ENCODE data around the gene PRKCI.
"Not testable (repeated sequence)": the region's sequence is repeated elsewhere in the genome, so short reads cannot be mapped to it uniquely, and the experiment has no call there.

Gene PRKCI

DNA sequence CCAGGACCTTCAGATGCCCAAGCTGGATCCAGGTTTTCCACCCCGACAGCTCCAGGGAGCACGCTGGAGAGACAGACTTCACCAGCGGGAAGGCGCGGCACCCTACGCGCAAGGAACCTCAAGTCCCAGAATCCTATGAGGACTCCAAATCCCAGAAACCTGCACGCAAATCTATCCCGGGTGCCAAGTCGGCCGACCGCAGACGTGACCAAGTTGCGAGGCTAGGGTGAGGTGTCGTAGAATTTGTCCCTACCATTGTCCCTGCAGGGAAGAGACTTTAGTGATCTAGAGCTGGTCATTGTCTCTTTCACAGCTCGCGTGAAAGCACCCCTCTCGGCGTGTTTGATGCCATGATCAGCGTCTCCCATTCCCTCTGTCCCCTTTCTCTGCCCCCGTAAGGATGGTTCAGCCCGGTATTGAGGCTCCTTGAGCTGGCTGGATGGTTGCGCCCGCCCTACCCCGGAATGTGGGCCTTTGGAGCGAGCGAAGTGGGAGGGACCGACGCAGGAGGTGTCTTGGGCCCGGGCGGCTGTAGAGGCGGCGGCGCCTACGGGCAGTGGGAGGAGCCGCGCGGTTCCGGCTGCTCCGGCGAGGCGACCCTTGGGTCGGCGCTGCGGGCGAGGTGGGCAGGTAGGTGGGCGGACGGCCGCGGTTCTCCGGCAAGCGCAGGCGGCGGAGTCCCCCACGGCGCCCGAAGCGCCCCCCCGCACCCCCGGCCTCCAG is at the start of gene PRKCI:
Gene PRKCI, plus strand, starts transcription at position 501 of the 723 bp plus-strand sequence. CDS start 246 bp downstream, outside the sequence.
- DNase-seq (ENCODE audit: low read depth, low spot score), result peak; percentile 90

DNA sequence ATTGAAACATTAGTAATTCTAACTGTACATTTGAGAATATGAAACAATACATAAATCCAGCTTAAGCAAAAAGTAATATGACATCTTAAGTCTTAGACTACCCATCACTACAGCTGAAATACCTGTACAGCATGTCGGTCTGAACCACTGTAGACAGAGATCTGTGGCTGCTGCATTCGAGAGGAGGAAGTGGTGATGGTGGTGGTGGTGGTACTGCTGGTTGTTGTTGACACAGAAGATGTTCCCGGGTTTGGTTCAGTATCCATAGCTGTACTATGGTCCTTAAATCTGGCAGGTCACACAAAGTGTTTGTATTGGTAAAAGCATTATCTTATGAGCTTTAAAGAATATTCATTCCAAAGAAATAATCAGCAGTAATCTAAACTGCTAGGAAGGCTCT is 43.6 kb upstream of the PRKCI start:
- DNase-seq (ENCODE audit: low read depth, low spot score), result no peak

DNA sequence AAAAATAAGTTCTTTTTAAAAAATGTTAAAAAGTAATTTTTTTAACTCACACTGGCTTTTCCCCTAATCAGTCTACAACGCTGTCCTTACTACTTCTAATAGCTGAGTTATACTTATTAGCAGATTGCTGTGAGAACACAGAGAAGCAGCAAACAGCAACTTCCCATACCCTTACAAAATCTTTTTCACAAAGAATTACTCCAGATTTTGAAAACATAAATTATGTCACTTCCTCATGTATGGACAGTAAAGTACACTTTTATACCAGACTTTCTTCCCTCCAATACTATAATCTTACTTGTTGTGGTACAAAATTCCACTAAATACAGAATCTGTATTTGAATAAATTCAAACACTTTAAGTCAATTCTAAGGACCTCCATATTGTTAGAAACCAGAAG is 42.8 kb upstream of the PRKCI start:
- no peak for DNase-seq (ENCODE audit: low read depth, low spot score)

DNA sequence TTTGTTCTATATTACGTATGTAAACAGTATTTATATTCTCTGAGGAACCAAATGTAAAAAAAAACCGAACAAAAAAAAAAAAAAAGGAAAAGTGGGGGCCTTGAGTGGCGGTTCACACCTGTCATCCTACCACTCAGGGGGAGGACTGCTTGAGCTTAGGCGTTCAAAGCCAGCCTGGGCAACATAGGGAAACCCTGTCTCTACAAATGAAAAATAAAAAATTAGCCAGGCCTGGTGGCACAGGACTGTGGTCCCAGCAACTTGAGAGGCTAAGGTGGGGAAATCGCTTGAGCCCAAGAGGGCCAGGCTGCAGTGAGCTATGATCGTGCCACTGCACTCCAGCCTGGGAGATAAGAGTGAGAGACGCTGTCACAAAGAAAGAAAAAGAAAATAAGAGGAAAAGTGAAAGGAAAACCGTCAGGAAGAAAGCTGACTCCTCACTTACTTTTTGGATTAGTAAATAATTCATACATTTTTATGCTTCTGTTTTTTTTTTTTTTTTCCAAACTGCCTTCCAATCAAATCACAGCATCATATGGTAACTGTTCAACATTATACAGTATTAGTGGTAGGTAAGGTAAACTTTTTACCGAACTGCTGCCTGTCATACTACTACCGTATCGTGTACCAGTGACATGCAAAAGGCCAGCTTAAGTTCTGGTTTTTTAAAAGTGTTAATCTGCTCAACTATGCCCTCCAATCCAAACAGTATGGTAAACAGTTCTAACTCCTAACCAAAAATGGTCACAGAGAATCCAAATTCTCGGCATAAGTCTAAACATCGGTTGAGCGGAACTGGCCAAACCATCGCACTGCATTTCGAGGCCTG is 41.9 kb upstream of the PRKCI start:
- DNase-seq (ENCODE audit: low read depth, low spot score), result no peak

DNA sequence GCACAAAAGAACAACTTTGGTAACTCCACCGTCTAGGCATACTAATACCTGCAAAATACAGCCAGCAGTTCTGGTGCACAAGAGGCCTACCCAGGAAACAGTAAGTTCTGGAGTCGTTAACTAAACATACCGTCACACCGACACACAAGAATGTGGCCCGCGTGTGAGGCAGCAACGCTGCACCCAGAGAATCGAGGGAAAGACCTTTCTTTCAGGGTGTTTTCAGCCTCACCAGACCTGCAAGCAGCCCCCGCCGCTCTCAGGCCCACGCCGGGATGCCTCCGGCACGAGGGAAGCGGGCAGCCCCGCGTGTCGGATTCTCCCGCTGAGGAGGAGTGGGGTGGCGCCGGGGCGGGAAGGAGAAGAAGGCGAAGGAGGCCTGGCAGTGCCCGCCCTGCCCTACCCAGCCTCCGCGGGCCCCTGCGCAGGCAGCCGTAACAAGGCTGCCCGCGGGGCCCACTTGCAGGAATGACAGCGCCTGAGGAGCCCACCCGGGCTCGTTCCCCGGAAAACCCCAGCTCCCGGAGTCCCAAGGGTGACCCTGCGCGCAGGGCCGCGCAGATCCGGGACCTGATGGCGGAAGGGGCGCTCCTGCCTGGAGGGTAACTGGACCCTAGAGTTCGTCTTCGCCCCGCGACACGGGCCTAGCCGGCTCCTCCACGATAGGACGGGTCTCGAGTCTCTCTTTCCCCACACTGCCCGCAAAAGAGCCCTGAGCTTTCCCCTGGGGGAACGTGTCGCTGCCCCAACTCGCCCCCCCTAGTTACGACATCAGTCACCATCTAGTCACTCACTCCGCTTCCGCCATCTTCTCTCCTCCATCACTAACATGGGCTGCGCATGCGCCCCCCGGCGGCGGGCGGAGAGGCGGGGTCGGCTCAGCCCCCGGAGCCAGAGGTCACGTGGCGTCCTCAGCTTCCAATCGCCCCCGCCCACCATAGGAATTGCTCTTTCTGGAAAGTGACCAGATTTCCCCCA is 41.0 kb upstream of the PRKCI start, which contains the start of gene PHC3:
Gene PHC3, minus strand, starts transcription at position 826 of the 978 bp plus-strand sequence. Its CDS starts 18 bp downstream, at position 808.
- DNase-seq (ENCODE audit: low read depth, low spot score), result peak; percentile 71

DNA sequence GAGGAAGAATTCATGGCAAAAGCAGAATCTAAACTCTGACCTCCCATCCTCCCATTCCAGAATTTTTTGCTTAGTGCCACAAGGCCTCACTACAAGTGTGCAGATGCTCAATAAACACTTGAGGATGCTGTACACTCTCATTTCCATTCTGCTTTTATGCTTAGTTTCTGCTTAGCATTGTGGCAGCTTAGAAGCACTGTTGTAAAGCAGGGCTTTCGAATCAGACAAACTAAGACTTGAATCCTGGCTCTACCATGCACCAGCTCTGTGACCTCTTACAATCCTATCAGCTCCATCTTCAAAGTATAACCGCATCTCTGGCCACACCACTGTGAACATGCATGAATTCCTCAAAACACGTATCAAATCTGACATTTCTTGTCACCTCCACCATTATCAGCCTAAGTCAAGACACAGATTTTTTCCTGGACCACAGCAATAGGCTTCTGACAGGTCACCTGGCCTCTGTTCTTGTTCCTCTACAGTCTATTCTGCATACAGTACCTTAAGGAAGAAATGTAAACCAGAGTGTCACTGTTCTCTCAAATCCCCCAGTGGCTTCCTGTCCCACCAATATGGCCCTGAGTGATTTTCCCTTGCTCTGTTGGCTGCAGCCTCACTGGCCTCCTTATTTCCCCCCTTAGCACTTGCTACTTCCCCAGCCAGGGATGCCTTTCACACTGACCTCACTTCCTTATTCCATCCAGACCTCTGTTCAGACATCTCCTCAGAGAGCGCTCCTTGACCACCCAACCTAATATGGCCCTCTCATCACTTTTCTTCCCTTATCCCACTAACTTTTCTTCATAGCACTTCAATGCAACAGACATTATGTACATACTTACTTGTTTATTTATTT is 32.6 kb upstream of the PRKCI start:
- no peak for DNase-seq (ENCODE audit: low read depth, low spot score)

DNA sequence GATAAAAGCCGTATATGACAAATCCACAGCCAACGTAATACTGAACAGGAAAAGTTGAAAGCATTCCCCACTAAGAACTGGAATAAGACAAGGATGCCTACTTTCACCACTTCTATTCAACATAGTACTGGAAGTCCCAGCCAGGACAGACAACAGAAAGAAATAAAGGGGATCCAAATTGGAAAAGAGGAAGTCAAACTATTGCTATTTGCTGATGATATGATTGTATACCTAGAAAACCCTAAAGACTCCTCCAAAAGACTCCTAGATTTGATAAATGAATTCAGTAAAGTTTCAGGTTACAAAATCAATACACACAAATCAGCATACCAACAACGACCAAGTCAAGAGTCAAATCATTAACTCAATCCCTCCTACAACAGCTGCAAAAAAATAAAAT is 26.5 kb upstream of the PRKCI start:
- not testable (repeated sequence) for DNase-seq (ENCODE audit: low read depth, low spot score)

DNA sequence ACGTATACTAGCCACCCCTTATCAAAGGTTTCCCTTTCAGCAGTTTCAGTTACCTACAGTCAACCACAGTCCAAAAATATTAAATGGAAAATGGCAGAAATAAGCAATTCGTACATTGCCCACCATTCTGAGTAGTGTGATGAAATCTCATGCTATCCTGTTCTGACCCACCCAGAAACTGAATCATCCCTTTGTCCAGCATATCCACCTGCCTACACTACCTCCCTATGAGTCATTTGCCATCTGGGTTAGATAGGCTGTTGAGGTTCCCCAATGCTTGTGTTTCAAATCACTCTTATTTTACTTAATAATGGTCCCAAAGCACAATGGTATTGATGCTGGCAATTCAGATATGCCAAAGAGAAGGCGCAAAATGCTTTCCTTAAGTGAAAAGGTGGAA is 25.4 kb upstream of the PRKCI start:
- DNase-seq (ENCODE audit: low read depth, low spot score), result no peak

DNA sequence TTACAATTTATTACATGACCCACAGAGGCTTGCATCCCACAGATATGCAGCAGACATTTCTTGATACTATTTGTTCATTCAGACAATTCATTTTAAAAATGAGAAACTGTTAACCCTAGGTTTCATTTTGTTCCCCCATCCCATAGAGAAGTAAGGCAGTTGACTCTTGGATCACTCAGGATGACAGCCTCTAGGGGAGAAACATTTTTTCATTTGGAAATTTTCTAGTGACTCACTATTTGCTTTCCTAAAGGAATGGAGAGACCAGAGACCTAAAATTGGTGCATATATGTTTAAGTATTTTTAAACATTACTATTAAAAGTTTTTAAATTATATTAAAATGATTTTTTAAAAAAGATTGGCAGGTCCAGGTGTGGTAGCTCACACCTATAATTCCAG is 21.2 kb upstream of the PRKCI start:
- DNase-seq (ENCODE audit: low read depth, low spot score), result no peak

DNA sequence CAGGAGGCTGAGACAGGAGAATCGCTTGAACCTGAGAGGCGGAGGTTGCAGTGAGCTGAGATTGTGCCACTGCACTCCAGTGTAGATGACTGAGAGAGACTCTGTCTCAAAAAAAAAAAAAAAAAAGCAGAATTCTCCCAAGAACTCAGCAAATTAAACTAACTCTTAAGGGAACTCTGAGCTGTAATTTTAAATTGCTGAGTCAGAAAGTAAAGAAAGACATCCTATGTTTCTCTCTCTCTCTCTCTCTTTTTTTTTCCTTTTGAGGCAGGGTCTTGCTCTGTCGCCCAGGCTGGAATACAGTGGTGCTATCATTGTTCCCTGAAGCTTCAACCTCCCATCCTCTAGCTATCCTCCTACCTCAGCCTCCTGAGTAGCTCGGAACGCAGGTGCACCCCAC is 20.7 kb upstream of the PRKCI start:
- no peak for DNase-seq (ENCODE audit: low read depth, low spot score)

DNA sequence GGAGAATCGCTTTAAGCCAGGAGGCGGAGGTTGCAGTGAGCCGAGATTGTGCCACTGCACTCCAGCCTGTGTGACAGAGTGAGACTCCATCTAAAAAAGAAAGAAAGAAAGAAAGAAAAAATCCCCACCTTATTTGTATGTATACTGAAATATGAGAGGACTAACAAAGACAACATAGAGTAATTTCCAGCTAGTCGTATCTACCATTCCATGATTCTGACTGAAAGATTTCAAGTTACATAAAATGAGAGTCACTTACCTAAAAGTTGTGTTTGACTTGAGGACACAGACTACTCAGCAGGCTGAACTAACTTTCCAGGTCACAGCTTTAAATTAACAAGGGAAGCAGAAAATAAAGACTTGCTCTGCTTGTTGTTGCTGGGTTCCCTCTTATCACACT is 18.8 kb upstream of the PRKCI start:
- DNase-seq (ENCODE audit: low read depth, low spot score), result no peak

DNA sequence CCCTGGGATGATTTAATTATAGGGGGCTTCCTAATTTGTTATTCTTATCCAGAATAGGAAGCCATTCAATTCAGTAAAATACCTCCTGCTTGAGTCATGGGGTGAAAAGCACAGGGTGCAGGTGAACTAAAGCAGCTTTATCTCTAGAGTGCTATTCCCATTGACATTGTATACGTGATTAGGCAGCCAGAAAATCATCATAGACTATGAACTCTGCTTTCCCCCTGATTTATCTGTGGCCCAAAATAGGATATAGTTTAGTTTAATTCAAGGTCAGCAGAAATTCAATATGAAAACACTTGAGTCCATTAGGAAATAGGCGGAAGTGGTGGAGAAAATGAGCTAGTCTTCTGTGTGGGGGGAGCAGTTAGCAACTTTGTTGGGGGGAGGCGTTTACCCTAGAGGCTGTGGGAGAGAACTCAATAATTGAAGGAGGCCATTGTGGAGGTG is 18.2 kb upstream of the PRKCI start:
- no peak for DNase-seq (ENCODE audit: low read depth, low spot score)

DNA sequence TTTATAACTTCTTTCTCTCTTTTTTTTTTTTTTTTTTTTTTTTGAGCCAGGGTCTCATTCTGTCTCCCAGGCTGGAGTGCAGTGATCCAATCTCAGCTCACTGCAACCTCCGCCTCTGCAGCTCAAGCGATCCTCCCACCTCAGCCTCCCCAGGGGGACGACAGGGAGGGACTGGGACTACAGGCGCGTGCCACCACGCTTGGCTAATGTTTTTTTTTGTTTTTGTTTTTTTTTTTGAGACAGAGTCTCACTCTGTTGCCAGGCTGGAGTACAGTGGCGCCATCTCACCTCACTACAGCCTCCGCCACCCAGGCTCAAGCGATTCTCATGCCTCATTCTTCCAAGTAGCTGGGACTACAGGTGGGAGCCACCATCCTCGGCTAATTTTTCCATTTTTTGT is 17.7 kb upstream of the PRKCI start:
- DNase-seq (ENCODE audit: low read depth, low spot score), result no peak

DNA sequence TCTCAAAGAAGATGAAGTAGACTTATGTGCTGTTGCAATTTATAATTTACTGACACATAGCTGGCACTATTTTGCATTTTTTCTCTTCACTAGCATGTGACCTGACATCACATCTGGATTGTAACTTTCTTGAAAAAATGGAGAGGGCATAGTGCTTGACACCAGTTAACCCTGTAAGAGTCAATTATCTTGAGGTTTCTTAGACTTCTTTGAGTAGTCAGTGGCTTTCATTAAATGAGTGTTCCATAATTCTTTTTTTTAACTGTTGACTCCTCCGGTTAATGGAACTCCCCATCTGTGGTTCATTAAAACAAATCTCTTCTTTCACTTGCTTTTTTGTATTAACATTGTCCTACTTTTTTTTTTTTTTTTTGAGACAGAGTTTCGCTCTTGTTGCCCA is 16.9 kb upstream of the PRKCI start:
- DNase-seq (ENCODE audit: low read depth, low spot score), result no peak

DNA sequence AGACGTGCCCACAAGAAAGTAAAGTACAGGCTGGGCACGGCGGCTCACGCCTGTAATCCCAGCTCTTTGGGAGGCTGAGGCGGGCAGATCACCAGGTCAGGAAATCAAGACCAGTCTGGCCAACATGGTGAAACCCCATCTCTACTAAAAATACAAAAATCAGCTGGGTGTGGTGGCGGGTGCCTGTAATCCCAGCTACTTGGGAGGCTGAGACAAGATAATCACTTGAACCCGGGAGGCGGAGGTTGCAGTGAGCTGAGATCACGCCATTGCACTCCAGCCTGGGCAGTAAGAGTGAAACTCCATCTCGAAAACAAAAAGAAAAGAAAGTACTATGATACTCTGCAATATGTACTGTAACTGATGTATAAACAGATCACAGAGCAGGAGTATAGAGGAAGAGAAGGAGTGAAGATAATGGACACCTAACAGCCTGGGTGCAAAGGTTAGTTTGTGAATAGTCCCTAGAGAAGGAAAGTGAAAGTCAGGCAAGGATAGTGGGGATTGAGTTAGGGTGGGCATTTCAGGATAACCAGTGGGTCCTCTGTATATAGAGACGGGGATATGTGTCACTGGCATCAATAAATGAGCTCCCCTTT is 16.0 kb upstream of the PRKCI start:
- DNase-seq (ENCODE audit: low read depth, low spot score), result not testable (repeated sequence)

DNA sequence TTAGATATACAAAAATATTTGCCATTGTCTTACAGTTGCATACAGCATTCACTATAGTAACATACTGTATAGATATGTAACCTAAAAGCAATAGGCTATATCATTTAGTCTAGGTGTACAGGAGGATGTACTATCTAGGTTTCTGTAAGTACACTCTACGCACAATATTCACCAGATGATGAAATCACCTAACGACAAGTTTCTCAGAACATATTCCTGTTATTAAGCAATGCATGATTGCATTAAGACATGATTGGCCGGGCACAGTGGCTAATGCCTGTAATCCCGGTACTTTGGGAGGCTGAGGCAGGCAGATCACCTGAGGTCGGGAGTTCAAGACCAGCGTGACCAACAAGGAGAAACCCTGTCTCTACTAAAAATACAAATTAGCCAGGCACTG is 14.5 kb upstream of the PRKCI start:
- DNase-seq (ENCODE audit: low read depth, low spot score), result no peak

DNA sequence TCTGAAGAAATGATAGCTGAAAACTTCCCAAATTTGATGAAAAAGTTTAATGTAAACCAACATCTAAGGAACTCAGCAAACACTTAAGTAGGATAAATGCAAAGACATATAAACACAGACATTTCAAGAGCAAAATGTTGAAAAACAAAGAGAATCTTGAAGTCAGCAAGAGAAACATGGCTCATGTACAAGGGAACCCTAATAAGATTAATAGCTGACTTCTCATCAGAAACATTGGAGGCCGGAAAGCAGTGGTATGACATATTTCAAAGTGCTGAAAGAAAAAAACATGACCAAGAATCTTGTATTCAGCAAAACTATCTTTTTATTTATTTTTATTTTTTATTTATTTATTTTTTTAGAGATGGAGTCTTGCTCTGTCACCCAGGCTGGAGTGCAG is 10.6 kb upstream of the PRKCI start:
- no peak for DNase-seq (ENCODE audit: low read depth, low spot score)

DNA sequence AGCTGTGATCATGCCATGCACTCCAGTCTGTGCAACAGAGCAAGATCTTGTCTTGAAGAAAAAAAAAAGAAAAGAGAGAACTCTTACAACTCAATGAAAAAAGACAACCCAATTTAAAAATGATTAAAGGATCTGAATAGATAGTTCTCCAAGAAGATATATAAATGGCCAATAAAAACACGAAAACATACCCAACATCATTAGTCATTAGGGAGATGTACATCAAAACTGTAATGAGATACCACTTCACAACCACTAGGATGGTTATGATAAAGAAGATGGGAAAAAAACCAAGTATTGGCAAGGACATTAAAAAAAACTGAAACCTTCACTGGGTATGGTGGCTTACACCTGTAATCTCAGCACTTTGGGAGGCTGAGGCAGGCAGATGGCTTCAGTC is 2.4 kb upstream of the PRKCI start:
- DNase-seq (ENCODE audit: low read depth, low spot score), result no peak

DNA sequence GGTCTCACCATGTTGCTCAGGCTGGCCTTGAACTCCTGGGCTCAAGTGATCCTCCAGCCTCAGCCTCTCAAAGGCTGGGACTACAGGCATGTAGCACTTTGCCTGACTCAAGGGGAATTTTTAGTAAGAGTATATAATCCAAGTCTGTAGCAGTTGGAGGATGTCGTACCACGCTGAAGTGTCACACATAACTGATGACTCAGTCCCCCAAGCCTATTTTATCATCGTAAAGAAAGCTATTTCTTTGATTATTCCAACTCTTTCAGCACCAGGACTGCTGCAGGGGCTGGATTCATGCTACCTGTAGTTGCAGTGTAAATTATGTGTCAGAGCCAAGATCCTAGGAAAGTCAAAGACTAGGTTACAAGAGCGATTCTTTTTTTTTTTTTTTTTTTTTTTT is 1.4 kb upstream of the PRKCI start:
- DNase-seq (ENCODE audit: low read depth, low spot score), result no peak
